ENCODE measurements around the gene HDDC2.

HDDC2 gene

DNA sequence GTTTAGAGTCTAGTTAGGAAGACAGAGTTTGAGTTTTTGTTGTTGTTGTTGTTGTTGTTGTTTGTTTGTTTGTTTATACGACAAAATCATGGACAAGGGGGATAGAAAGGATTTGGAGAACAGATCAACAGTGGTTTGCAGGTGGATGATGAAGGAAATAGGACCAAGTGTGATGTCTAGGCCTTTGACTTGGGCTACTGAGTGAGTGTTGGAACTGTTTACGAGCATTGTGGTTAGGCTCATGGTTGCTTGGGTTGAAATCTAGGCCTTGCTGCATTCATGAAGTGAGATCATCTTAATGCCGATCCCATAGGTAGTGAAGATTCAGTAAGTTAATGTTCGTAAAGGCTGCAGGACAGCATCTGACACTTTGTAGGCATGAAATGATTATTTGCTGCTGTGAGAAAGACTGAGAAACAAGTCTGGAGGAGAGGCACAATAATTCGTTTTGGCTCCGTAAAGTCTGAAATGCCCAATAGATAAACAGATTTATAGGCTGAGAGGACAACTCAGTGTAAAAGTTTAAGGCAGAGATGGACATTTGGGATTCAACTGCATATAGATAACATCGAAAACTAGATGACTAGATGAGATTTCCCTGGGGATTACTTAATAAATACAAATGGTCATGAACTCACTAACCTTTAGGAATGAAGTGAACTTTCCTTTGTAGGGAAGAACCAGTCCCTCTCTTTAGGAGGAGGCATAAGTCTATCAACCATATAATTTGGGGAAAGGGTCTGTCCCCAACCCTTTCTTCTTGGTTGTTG lies 70.0 kb downstream of the HDDC2 start:
- DNase-seq: no peak

DNA sequence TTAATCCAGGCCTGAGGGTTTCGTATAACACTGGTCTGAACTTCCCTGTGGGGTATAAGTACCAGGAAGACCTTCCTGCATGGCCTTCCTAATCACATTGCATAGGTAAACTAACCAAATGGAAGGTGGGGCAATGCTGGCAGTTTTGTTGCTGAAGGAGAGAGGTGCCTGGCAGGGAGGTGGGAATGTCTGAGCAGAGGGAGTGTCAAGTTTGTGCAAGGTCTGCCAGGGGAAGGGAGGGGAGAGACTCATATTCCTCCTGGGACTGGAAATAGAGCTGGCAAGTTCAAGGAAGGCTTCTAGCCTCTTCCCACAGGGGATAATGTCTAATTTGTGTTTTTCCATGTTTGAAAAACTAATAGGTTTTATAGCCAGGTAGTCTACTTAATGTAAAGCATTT lies 70.6 kb downstream of the HDDC2 start:
- DNase-seq: no peak

DNA sequence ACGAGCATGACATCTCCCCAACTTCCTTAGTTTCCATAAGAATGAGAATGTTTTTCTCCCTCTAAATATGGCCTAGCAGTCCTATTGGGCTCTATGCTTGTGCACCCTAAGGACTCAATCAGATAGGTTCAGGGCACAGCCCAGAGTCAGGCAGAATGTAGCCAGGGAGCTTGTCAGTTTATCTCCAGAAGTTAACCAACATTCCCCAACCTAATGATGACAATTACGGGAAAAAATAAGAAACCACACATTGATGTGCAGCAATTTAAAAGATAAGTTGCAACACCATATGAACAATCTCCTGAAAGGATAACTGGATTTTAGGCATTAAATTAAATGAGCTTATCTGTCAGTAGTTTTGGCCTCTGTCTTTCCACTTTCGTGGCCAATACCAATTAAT lies 71.1 kb downstream of the HDDC2 start:
- DNase-seq: no peak

- no peak for DNase-seq
These were observed 72.7 kb downstream of the HDDC2 start for GRCh38 chr6:125228981-125229479.

DNA sequence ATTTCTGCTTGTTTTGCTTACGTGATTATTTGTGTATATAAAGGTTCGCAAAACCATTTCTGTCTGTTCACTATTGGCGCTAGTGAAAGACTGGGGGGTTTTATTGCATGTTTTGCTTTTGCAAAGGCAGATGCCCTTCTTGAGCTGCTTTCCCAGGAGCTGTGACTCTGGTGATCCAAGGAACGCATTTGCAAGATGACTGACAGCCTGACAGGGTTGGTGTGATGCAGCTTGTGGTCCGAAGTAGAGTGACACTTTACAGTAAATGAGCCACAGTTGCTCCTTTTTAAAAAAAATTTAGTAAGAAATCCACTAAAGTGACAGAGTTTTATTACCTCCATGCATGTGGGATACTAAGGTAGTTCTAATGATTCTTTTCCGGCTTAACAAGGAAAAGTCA lies 74.5 kb downstream of the HDDC2 start:
- DNase-seq: no peak

Data from activated CD8-positive, alpha-beta memory T cell treated with anti-CD3 and anti-CD28 coated beads, Interleukin-2, amount 50 U/mL, for 4 hours (primary cell).